ENCODE results near the gene IRF5.

The IRF5 gene

GRCh38 chr7:128939075-128939860 lies 1.5 kb downstream of the IRF5 start:
- Histone ChIP-seq H3K27me3 (ENCODE audit: low read length) (no peaks in the 10 kb centered on the region), H3K9me3 (ENCODE audit: insufficient read depth, low read length) (no peaks in the 10 kb centered on the region), H3K9me2 (replicated peaks; ENCODE audit: insufficient read depth, low read length) (no peaks in the 10 kb centered on the region), H3K79me2 (ENCODE audit: insufficient read depth, low read length) (no peaks in the 10 kb centered on the region), H3K4me2 (ENCODE audit: low read depth, low read length, poor library complexity, severe bottlenecking) (peak overlapping the region; percentile 50), H3K4me3 (ENCODE audit: insufficient read depth, low read length, poor library complexity, severe bottlenecking) (no peak overlapping the region), H3K9ac (ENCODE audit: low read length) (no peak overlapping the region; the same call in 1 of the 2 replicates), H2AFZ (ENCODE audit: low read depth, low read length, severe bottlenecking) (no peak overlapping the region), H4K20me1 (ENCODE audit: low read depth, low read length) (no peaks in the 10 kb centered on the region), H3F3A (ENCODE audit: insufficient read depth) (peaks cover 6% of the 10 kb centered on the region; the same call in 1 of the 2 replicates), H3K36me3 (ENCODE audit: low read length) (no peaks in the 10 kb centered on the region), H3K27ac (ENCODE audit: low read depth, low read length) (peak overlapping the region; percentile 66)
- no peak for TF ChIP-seq CTCF (IDR thresholded peaks at IDR 0.05; ENCODE audit: insufficient read depth, low read length, poor library complexity, severe bottlenecking)
- TF ChIP-seq EZH2phosphoT487 (conservative IDR thresholded peaks at IDR 0.05; ENCODE audit: low read length): no peak

- Histone ChIP-seq H3K27ac (ENCODE audit: low read depth, low read length) (peak overlapping the region; percentile 66), H3K9me3 (ENCODE audit: insufficient read depth, low read length) (no peaks in the 10 kb centered on the region), H3K9me2 (replicated peaks; ENCODE audit: insufficient read depth, low read length) (no peaks in the 10 kb centered on the region), H3K36me3 (ENCODE audit: low read length) (no peaks in the 10 kb centered on the region), H3K4me2 (ENCODE audit: low read depth, low read length, poor library complexity, severe bottlenecking) (peak overlapping the region; percentile 50), H3K27me3 (ENCODE audit: low read length) (no peaks in the 10 kb centered on the region), H2AFZ (ENCODE audit: low read depth, low read length, severe bottlenecking) (peak overlapping the region; percentile 56), H4K20me1 (ENCODE audit: low read depth, low read length) (no peaks in the 10 kb centered on the region), H3K4me3 (ENCODE audit: insufficient read depth, low read length, poor library complexity, severe bottlenecking) (no peak overlapping the region), H3K9ac (ENCODE audit: low read length) (peak overlapping the region; percentile 51), H3F3A (ENCODE audit: insufficient read depth) (peaks cover 7% of the 10 kb centered on the region; the same call in 1 of the 2 replicates), H3K79me2 (ENCODE audit: insufficient read depth, low read length) (no peaks in the 10 kb centered on the region)
- TF ChIP-seq CTCF (IDR thresholded peaks at IDR 0.05; ENCODE audit: insufficient read depth, low read length, poor library complexity, severe bottlenecking): peak; percentile 12
- no peak for TF ChIP-seq EZH2phosphoT487 (conservative IDR thresholded peaks at IDR 0.05; ENCODE audit: low read length)
These were observed 2.2 kb downstream of the IRF5 start for GRCh38 chr7:128939861-128940410.

GRCh38 chr7:128940494-128941322 lies 3.0 kb downstream of the IRF5 start:
- Histone ChIP-seq H3K9me2 (replicated peaks; ENCODE audit: insufficient read depth, low read length) (no peaks in the 10 kb centered on the region), H3K4me3 (ENCODE audit: insufficient read depth, low read length, poor library complexity, severe bottlenecking) (peak overlapping the region; percentile 2), H3K4me2 (ENCODE audit: low read depth, low read length, poor library complexity, severe bottlenecking) (peak overlapping the region; percentile 50), H2AFZ (ENCODE audit: low read depth, low read length, severe bottlenecking) (peak overlapping the region; percentile 56), H3K9me3 (ENCODE audit: insufficient read depth, low read length) (no peaks in the 10 kb centered on the region), H3K9ac (ENCODE audit: low read length) (peak overlapping the region; percentile 51), H3K27me3 (ENCODE audit: low read length) (no peaks in the 10 kb centered on the region), H3K79me2 (ENCODE audit: insufficient read depth, low read length) (no peaks in the 10 kb centered on the region), H3F3A (ENCODE audit: insufficient read depth) (peaks cover 7% of the 10 kb centered on the region; the same call in 1 of the 2 replicates), H3K36me3 (ENCODE audit: low read length) (no peaks in the 10 kb centered on the region), H4K20me1 (ENCODE audit: low read depth, low read length) (no peaks in the 10 kb centered on the region), H3K27ac (ENCODE audit: low read depth, low read length) (peak overlapping the region; percentile 66)
- TF ChIP-seq EZH2phosphoT487 (conservative IDR thresholded peaks at IDR 0.05; ENCODE audit: low read length): no peak
- TF ChIP-seq CTCF (IDR thresholded peaks at IDR 0.05; ENCODE audit: insufficient read depth, low read length, poor library complexity, severe bottlenecking): no peak
